HG03457 (cell line): ENCODE results near the gene DVL2.
"Not testable (repeated sequence)": the region's sequence is repeated elsewhere in the genome, so short reads cannot be mapped to it uniquely, and the experiment has no call there.

Source experiments
- ATAC-seq: cut with Tn5 transposase; IDR thresholded peaks from one replicate; pipeline ENCODE4 v1.9.1; 2021; ENCODE audit warnings: moderate number of reproducible peaks; ENCODE audit not compliant: unreplicated experiment

DVL2 gene

GRCh38 chr17:7256766-7257456 is 22.6 kb upstream of the DVL2 start:
- ATAC-seq, result no peak

DNA sequence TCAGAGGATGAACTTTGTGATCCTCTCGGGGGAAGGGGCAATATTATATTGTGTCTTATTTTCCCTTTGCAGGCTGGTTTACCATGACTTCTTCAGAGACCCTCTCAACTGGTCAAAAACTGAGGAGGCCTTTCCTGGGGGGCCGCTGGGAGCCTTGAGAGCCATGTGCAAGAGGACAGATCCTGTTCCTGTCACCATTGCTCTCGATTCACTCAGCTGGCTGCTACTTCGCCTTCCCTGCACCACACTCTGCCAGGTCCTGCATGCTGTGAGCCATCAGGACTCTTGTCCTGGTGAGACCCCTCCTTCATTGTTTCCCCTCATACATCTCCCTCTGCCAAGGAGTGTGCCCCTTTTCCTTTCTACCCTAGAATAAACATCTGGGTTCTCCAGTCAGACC is 20.2 kb upstream of the DVL2 start:
- no peak for ATAC-seq

GRCh38 chr17:7253082-7253481 is 18.8 kb upstream of the DVL2 start:
- no peak for ATAC-seq

GRCh38 chr17:7252176-7253043 is 18.1 kb upstream of the DVL2 start, which contains the start of gene ELP5:
TSS of gene ELP5 (plus strand) at chr17:7252215. CDS start at chr17:7252551, 336 bp downstream.
- ATAC-seq, result peak; percentile 41

DNA sequence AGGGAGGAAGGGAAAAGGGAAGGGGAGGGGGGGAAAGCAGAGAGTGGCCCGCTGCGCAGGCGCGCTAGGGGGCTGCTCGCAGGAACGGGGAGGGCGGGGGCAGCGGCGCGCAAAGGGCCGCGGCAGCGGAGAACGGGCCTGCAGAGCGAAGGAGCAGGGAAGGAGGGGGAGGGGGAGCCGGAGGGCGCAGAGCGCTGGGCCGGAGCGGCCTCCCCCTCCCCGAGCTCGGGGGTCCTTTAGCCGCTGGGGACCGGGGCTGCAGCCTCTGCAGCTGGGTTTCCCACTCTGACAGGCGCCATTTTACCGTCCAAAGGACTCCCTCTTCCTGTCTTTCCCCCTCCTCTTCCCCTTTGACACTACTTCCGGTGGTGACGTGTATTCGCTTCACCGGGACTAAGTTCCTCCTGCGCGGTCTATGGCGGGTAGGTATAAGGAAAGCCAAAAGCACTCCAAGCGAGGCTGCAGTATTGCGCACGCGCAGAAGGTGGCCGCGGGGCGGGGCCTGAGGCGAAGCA is 17.4 kb upstream of the DVL2 start, which contains the start of gene CTDNEP1:
Gene CTDNEP1 (minus strand): TSS at position 74 of the 515 bp plus-strand sequence. CDS start 438 bp downstream, outside the sequence.
- peak; percentile 54 for ATAC-seq

- ATAC-seq, result no peak
Observed at GRCh38 chr17:7250695-7251627, 16.6 kb upstream of the DVL2 start.

GRCh38 chr17:7249830-7250229 is 15.5 kb upstream of the DVL2 start:
- no peak for ATAC-seq

- no peak for ATAC-seq
Observed at GRCh38 chr17:7249214-7249613, 14.9 kb upstream of the DVL2 start.

DNA sequence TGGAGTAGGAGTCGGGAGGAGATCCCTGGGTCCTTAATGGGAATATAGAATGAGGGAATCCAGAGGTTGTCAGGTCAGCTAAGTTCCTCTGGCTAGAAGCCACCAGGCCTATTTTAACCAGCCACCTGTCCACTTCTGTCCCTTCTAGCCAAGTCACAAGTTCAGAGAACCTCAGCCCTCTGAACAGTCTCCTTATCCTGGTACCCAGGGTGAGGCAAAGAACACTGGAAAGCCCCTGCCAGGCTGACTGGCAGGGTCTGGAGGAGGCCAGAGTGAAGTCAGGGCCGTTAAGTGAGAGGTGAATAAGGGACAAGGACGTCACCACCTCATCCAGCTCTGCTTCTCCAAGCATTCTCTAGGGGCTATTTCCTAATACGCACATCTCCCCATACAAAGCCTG is 14.5 kb upstream of the DVL2 start:
- ATAC-seq, result no peak

GRCh38 chr17:7246779-7247178 is 12.5 kb upstream of the DVL2 start:
- ATAC-seq, result no peak

GRCh38 chr17:7243838-7244237 is 9.5 kb upstream of the DVL2 start:
- ATAC-seq, result not testable (repeated sequence)

GRCh38 chr17:7243453-7243729 is 9.1 kb upstream of the DVL2 start:
- no peak for ATAC-seq

DNA sequence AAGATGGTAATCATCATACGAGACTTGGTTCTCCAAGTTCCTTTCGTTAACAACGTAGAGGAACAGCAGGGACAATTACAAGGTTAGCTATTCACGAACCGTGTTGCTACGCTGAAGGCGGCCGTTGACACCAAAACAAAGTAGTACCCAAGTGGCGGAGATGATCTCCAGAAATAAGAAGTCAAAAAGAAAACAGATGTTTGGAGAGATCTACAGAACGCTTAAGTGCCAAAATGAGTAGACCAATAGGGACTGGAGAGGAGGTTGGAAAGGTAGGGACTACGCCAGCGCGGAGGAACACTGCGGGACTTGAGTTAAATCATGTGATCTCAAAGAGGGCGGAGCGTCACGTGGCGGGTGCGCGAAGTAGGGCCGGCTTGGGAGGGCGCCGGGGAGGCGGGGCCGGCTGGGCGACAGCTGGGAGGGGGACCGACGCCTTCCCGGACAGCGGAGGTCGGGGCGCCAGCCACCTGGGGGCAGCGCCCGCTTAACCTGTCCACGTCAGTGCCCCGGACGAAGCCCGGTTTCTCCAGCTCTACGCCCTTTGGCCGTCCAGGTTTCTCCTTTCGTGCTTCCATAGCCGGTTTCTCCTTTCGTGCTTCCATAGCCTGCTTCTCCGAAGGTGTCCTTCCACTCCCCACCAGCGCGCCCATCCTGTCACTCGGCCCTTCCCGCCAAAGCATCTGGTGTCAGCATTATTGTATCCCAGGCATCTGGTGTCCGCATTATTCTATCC is 8.6 kb upstream of the DVL2 start:
- ATAC-seq, result peak; percentile 36

GRCh38 chr17:7241783-7242716 is 7.7 kb upstream of the DVL2 start, which contains the start of gene GABARAP:
TSS of gene GABARAP (minus strand) at chr17:7242449. CDS start at chr17:7242330, 119 bp downstream.
- peak; percentile 29 for ATAC-seq

DNA sequence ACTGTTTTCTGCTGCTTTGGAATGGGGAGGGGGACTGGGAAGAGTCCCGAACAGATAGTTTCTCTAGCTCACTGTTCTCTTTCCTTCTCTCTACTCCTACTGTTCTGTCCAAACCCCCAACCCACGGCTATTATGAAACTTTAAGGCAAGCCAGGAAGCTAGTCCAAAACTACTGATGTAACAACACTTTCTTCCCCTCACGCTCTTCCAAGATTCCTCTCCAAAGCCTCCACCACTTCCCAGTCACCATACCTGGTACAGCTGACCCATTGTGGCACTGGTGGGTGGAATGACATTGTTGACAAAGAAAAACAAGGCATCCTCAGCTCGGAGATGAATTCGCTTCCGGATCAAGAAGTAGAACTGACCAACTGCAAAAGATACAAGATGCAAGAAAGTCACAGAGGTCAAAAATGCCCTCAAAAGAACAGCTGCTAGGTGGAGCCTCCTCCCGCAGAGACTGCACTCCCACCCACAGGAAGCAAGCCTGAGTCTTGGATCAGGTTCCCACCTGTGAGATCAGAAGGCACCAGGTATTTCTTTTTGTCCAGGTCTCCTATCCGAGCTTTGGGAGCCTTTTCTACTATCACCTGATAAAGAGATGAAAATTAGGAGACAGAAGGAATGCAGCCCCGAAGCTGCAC is 6.9 kb upstream of the DVL2 start:
- ATAC-seq, result no peak

DNA sequence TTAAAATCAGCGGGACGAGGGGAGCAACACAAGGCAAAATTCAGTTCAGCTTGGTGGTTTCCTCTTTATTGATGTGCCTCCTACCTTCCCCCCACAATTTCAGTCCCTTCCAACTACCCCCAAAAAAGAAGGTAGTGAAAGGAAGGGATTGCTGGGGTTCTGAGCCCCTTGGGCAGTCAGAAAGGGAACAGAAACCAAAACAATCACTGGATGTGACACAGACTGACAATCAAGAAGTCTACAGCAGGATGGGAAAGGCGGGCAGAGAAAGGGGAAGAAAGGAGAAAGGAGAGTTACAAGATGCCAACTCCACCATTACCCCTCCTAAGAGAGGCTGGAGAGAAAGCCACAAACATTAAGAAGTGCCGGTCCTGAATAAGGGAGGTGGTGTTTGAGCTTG is 6.1 kb upstream of the DVL2 start:
- ATAC-seq, result no peak

- ATAC-seq, result peak; percentile 32
Observed at GRCh38 chr17:7239091-7240027, 5.0 kb upstream of the DVL2 start, which contains the start of gene PHF23. TSS of gene PHF23 (minus strand) at chr17:7239457. CDS start at chr17:7239279, 178 bp downstream.
